ENCODE measurements around the gene PARP12. TPM values are rescaled to one million over a fixed set of nuclear protein-coding genes. Genes with fewer than 3 reads are reported as not detected.
A peak's percentile ranks its signal among the peaks of the same experiment; 100 is the strongest.

PARP12 gene
- total and polyA plus RNA-seq, 2 of the 13 experiments (the other 11 are each of a cell fraction or from before 2014, with no cell fraction given): 15.5 to 35.2 TPM

- no peak overlapping the region for H3K4me3 ChIP-seq (replicated peaks in 1 of 3; ENCODE audit: insufficient read depth in 1 of 3, low read depth in 2 of 3, low read length in 3 of 3)
- DNase-seq (ENCODE audit: low spot score): no peak
- ChIA-PET CTCF (ENCODE audit: low intra/inter-chr PET ratio, low total read pairs) (no interaction called here), POLR2A (no interaction called here)
- H3K9me3 ChIP-seq (ENCODE audit: low read length): no peaks in the 10 kb centered on the region
- intact Hi-C loops (cut with micrococcal nuclease; ENCODE audit: unreplicated experiment): no loop called here
- peaks cover 0 to 3% of the 10 kb centered on the region in 2 experiments; a peak in 1 of 5 replicates for H3K36me3 ChIP-seq (replicated peaks in 1 of 2; ENCODE audit: control insufficient read depth in 1 of 2, insufficient read depth in 2 of 2, low read length in 2 of 2)
- TF ChIP-seq CEBPG (CRISPR knock-in tag; IDR thresholded peaks at IDR 0.05): 0 out of 2 replicates have a peak, but pooled peaks have one; percentile 20
- TF ChIP-seq CEBPB (IDR thresholded peaks at IDR 0.05; ENCODE audit: borderline replicate concordance, low read depth, low read length): peak; percentile 67; the same call in 1 of the 2 replicates
- no peak for TF ChIP-seq ZNF7 (CRISPR knock-in tag; IDR thresholded peaks at IDR 0.05)
- TF ChIP-seq ZNF20 (CRISPR knock-in tag; IDR thresholded peaks at IDR 0.05): no peak
- TF ChIP-seq MYNN (CRISPR knock-in tag; IDR thresholded peaks at IDR 0.05; ENCODE audit: low read depth): no peak
- FAIRE-seq: no peak
- no peak overlapping the region for H2AFZ ChIP-seq (ENCODE audit: low read length)
- no peak overlapping the region for H3K27ac ChIP-seq (ENCODE audit: extremely low read length, insufficient read depth, low read length)
- in situ Hi-C loops (cut with HindIII; ENCODE audit: extremely low pct_ligation_motif_present, low pct_unique_long_range_greater_than_20kb): no loop called here
- no peak overlapping the region for H3K9ac ChIP-seq (ENCODE audit: insufficient read depth, low read depth, low read length)
- WGBS (ENCODE audit: low lambda C conversion rate): 90% methylated on average over 5 of the region's 6 CpGs
- H3K27me3 ChIP-seq (ENCODE audit: control insufficient read depth in 1 of 2, insufficient read depth in 2 of 2, low read length in 2 of 2): peaks cover 1 to 10% of the 10 kb centered on the region in 2 experiments; a peak in 1 of 5 replicates
- no peaks in the 10 kb centered on the region for H4K20me1 ChIP-seq (ENCODE audit: insufficient read depth, low read length)
- H3K4me1 ChIP-seq (ENCODE audit: insufficient read depth, low read length): peaks cover 14% of the 10 kb centered on the region
- ATAC-seq: no peak
- H3K79me2 ChIP-seq (ENCODE audit: insufficient read depth, low read length): no peaks in the 10 kb centered on the region
- H3K4me2 ChIP-seq (ENCODE audit: low read depth, low read length): no peak overlapping the region
- BruUV-seq (replicated peaks): no TSS peak
These were observed 39.0 kb downstream of the PARP12 start for GRCh38 chr7:140023728-140024127.

DNA sequence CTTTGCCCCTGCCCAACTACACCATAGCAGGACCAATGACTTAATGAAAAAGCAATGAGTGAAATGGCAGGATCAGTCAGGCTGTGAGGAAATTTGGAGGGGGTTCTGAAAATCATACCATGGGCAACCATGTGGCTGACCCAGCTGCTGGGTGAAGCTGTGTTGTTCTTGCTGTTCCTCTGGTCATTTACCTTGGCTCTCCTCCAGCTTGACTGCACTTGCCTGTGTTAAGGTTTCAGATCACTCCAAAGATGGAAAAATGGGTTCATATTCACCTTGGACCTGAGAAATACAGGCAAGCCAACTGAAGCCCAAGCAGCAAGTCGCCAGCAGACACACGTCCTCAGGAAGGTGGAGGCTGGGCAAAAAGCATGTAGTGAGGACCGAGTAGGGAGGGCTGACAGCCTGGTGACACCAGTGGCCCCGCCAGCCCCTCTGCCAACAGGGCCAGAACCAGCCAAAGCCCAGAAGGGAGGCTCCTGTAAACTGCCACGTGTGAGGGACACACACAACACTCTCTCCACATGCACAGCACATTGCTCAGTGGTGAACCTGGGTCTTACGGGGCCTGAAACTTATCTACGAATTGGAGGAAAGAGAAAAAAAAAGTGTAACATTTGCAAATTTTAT lies 40.1 kb downstream of the PARP12 start:
- H3K9me3 ChIP-seq (ENCODE audit: low read length): no peaks in the 10 kb centered on the region
- 0 out of 5 replicates have a peak, but pooled peaks cover 0 to 3% of the 10 kb centered on the region in 2 experiments for H3K36me3 ChIP-seq (replicated peaks in 1 of 2; ENCODE audit: control insufficient read depth in 1 of 2, insufficient read depth in 2 of 2, low read length in 2 of 2)
- no peak overlapping the region for H3K4me3 ChIP-seq (replicated peaks in 1 of 3; ENCODE audit: insufficient read depth in 1 of 3, low read depth in 2 of 3, low read length in 3 of 3)
- intact Hi-C loops (cut with micrococcal nuclease; ENCODE audit: unreplicated experiment): no loop called here
- H3K9ac ChIP-seq (ENCODE audit: insufficient read depth, low read depth, low read length): no peak overlapping the region
- FAIRE-seq: no peak
- ATAC-seq: no peak
- DNase-seq (ENCODE audit: low spot score): no peak
- in situ Hi-C loops (cut with HindIII; ENCODE audit: extremely low pct_ligation_motif_present, low pct_unique_long_range_greater_than_20kb): no loop called here
- H4K20me1 ChIP-seq (ENCODE audit: insufficient read depth, low read length): no peaks in the 10 kb centered on the region
- H3K4me2 ChIP-seq (ENCODE audit: low read depth, low read length): no peak overlapping the region
- H3K4me1 ChIP-seq (ENCODE audit: insufficient read depth, low read length): peaks cover 24% of the 10 kb centered on the region
- H3K27ac ChIP-seq (ENCODE audit: extremely low read length, insufficient read depth, low read length): no peak overlapping the region
- ChIA-PET CTCF (ENCODE audit: low intra/inter-chr PET ratio, low total read pairs) (no interaction called here), POLR2A (no interaction called here)
- no peaks in the 10 kb centered on the region for H3K79me2 ChIP-seq (ENCODE audit: insufficient read depth, low read length)
- WGBS (ENCODE audit: low lambda C conversion rate): 90% methylated on average over 6 of the region's 7 CpGs
- peaks cover 1 to 19% of the 10 kb centered on the region in 2 experiments; a peak in 3 of 5 replicates for H3K27me3 ChIP-seq (ENCODE audit: control insufficient read depth in 1 of 2, insufficient read depth in 2 of 2, low read length in 2 of 2)
- no peak for TF ChIP-seq ATRX (CRISPR knock-in tag; IDR thresholded peaks at IDR 0.05; ENCODE audit: borderline replicate concordance)
- TF ChIP-seq, protein P1, sequence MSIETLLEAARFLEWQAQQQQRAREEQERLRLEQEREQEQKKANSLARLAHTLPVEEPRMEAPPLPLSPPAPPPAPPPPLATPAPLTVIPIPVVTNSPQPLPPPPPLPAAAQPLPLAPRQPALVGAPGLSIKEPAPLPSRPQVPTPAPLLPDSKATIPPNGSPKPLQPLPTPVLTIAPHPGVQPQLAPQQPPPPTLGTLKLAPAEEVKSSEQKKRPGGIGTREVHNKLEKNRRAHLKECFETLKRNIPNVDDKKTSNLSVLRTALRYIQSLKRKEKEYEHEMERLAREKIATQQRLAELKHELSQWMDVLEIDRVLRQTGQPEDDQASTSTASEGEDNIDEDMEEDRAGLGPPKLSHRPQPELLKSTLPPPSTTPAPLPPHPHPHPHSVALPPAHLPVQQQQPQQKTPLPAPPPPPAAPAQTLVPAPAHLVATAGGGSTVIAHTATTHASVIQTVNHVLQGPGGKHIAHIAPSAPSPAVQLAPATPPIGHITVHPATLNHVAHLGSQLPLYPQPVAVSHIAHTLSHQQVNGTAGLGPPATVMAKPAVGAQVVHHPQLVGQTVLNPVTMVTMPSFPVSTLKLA (IDR thresholded peaks at IDR 0.05): peak; percentile 75
- no peak overlapping the region for H2AFZ ChIP-seq (ENCODE audit: low read length)
- no TSS peak for BruUV-seq (replicated peaks)
